Peyer's patch (tissue), 4 donors: Measurements from ENCODE around the gene CCDC88C.

Source experiments
- POLR2A ChIP-seq, 2 donors: fragments of 450-650 bp; IDR thresholded peaks; one replicate each; pipeline ENCODE4 v1.5.1; 2017; ENCODE audit warnings: antibody characterized with exemption in 2 of 2, mild to moderate bottlenecking in 2 of 2, moderate library complexity in 2 of 2
- TF ChIP-seq, protein P1 (sequence below), 6 experiments: fragments of 450-650 bp in 4 of 6; fragments of 200-600 bp in 2 of 6; sonication (generic) in 1 of 6; IDR thresholded peaks; one replicate each; pipeline ENCODE4 v1.5.1; 2017 to 2019; ENCODE audit warnings: antibody characterized with exemption in 6 of 6, mild to moderate bottlenecking in 3 of 6, moderate library complexity in 1 of 6

DNA sequence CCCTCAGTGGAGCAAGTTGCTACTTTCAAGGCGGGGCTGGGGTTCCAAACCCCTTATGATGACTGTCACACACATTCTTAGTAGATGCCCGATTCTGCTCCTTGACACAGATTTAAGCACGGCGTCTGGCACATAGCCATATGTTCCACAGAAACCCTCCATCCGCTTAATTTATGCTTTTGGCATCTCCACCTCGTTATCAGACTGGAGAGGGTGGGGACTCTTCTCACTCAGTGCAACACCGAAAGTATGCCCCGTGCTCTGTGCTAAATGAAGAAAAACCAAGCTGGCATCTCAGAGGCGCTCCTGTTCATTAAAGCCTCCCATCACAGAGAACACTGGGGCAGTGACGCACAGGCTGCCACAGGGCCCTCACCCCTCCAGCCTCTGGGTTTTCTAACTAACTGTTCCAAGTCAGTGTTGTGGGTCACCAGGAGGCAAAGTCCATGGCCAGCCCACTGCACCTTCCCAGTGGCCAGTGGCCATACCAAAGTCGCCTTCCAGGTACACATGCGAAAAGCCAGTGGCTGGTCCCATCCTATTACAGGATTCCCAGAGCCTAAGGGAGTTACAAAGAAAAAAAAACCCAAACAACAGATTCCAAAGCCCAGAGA, 27.3 kb downstream of the CCDC88C start:
- TF ChIP-seq, protein P1, sequence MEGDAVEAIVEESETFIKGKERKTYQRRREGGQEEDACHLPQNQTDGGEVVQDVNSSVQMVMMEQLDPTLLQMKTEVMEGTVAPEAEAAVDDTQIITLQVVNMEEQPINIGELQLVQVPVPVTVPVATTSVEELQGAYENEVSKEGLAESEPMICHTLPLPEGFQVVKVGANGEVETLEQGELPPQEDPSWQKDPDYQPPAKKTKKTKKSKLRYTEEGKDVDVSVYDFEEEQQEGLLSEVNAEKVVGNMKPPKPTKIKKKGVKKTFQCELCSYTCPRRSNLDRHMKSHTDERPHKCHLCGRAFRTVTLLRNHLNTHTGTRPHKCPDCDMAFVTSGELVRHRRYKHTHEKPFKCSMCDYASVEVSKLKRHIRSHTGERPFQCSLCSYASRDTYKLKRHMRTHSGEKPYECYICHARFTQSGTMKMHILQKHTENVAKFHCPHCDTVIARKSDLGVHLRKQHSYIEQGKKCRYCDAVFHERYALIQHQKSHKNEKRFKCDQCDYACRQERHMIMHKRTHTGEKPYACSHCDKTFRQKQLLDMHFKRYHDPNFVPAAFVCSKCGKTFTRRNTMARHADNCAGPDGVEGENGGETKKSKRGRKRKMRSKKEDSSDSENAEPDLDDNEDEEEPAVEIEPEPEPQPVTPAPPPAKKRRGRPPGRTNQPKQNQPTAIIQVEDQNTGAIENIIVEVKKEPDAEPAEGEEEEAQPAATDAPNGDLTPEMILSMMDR (IDR thresholded peaks at IDR 0.05) = no peak
- TF ChIP-seq POLR2A (IDR thresholded peaks at IDR 0.05) = no peak
